H1 (cell line): Measurements from ENCODE around the gene CDR2L. TPM values are rescaled to one million over a fixed set of nuclear protein-coding genes. Genes with fewer than 3 reads are reported as not detected.
"Not testable (repeated sequence)": the region's sequence is repeated elsewhere in the genome, so short reads cannot be mapped to it uniquely, and the experiment has no call there.

Experiments
- CTCF ChIA-PET: fragments of 300-600 bp; sonication (Branson Sonifier 250); formaldehyde crosslinking; loops from one replicate; lab custom pipeline; 2021; ENCODE audit not compliant: partially characterized antibody; lab: Charles Lee
- POLR2A ChIA-PET: fragments of 300-600 bp; sonication (Branson Sonifier 250); formaldehyde crosslinking; loops from one replicate; lab custom pipeline; 2021; ENCODE audit warnings: inconsistent platforms; ENCODE audit not compliant: partially characterized antibody; lab: Charles Lee
- DNase-seq, 2 experiments: peaks; one replicate each; pipeline versions ENCODE4 v3.0.0 to v3.0.0-alpha.2; 2010 to 2022; ENCODE audit warnings: low spot score in 2 of 2, low read depth in 1 of 2, mixed read lengths in 1 of 2
- FAIRE-seq: peaks from 2 replicates; lab custom pipeline; 2011; peaks lifted over from hg19 to GRCh38; lab: Jason Lieb, UNC
- H2AFZ ChIP-seq: 2 replicates; pipeline ENCODE4 v1.8.1; 2012; ENCODE audit warnings: low read length, inconsistent platforms
- H2AK5ac ChIP-seq: 2 replicates; pipeline ENCODE4 v1.6.1; 2013; ENCODE audit warnings: low read depth, low read length
- H2BK120ac ChIP-seq: replicated peaks from 2 replicates; pipeline ENCODE3; 2013; ENCODE audit warnings: low read depth, low read length, inconsistent platforms
- H2BK12ac ChIP-seq: 2 replicates; pipeline ENCODE4 v1.6.1; 2013; ENCODE audit warnings: low read depth, low read length
- H2BK15ac ChIP-seq: 2 replicates; pipeline ENCODE4 v1.6.1; 2013; ENCODE audit warnings: low read length
- H2BK20ac ChIP-seq: 2 replicates; pipeline ENCODE4 v1.6.1; 2013; ENCODE audit warnings: low read length
- H2BK5ac ChIP-seq: 2 replicates; pipeline ENCODE4 v1.6.1; 2013; ENCODE audit warnings: low read depth, low read length
- H3K14ac ChIP-seq: 2 replicates; pipeline ENCODE4 v1.6.1; 2013; ENCODE audit warnings: inconsistent platforms; ENCODE audit not compliant: insufficient read length
- H3K18ac ChIP-seq: 2 replicates; pipeline ENCODE4 v1.6.1; 2013; ENCODE audit warnings: low read length; ENCODE audit errors: extremely low read depth
- H3K23ac ChIP-seq: 2 replicates; pipeline ENCODE4 v1.6.1; 2013; ENCODE audit warnings: inconsistent platforms; ENCODE audit not compliant: insufficient read length
- H3K23me2 ChIP-seq: 2 replicates; pipeline ENCODE4 v1.6.1; 2013; ENCODE audit warnings: low read depth, low read length
- H3K27ac ChIP-seq: 2 replicates; pipeline ENCODE4 v1.6.1; 2011; ENCODE audit warnings: low read depth, low read length, inconsistent platforms
- H3K27me3 ChIP-seq, 4 experiments: replicated peaks in 1 of 4; 1 replicate in 1 of 4; 2 replicates in 3 of 4; pipeline versions ENCODE4 v1.6.1 to v1.8.1; 2011 to 2013; ENCODE audit warnings: low read length in 3 of 4, mild to moderate bottlenecking in 3 of 4, inconsistent platforms in 2 of 4, mixed read lengths in 2 of 4, moderate library complexity in 1 of 4; ENCODE audit not compliant: control insufficient read depth in 3 of 4, insufficient read depth in 3 of 4; ENCODE audit errors: extremely low read depth in 1 of 4
- H3K36me3 ChIP-seq, 4 experiments: 2 replicates each; pipeline versions ENCODE4 v1.6.1 to v1.8.1; 2011 to 2013; ENCODE audit warnings: mild to moderate bottlenecking in 4 of 4, low read length in 3 of 4, moderate library complexity in 2 of 4, control low read depth in 1 of 4, inconsistent platforms in 1 of 4; ENCODE audit not compliant: insufficient read depth in 4 of 4, control insufficient read depth in 2 of 4
- H3K4ac ChIP-seq: replicated peaks from 2 replicates; pipeline ENCODE3; 2013; ENCODE audit warnings: low read length, low read depth, mixed read lengths, inconsistent platforms; ENCODE audit not compliant: insufficient read length
- H3K4me1 ChIP-seq, 4 experiments: replicated peaks in 1 of 4; 1 replicate in 1 of 4; 2 replicates in 3 of 4; pipeline versions ENCODE4 v1.6.1 to v1.8.1; 2011 to 2013; ENCODE audit warnings: low read length in 3 of 4, inconsistent platforms in 2 of 4, mixed read lengths in 1 of 4; ENCODE audit not compliant: insufficient read depth in 4 of 4, control insufficient read depth in 3 of 4
- H3K4me2 ChIP-seq, 2 experiments: 2 replicates each; pipeline versions ENCODE4 v1.6.1 to v1.8.1; 2011 to 2013; ENCODE audit warnings: low read depth in 2 of 2, low read length in 2 of 2, control low read depth in 1 of 2, inconsistent platforms in 1 of 2, mild to moderate bottlenecking in 1 of 2; ENCODE audit not compliant: insufficient read depth in 1 of 2
- H3K4me3 ChIP-seq, 4 experiments: fragments of 200-600, 300-600 bp in 1 of 4; sonication (generic), shearing (Covaris generic), sonication (Bioruptor Twin) in 1 of 4; 2 replicates each; pipeline versions ENCODE4 v1.5.1 to v1.8.1; 2011 to 2016; ENCODE audit warnings: low read length in 4 of 4, low read depth in 3 of 4, control low read depth in 2 of 4, inconsistent platforms in 2 of 4, mild to moderate bottlenecking in 2 of 4, mixed read lengths in 1 of 4, moderate library complexity in 1 of 4; ENCODE audit not compliant: insufficient read depth in 2 of 4; ENCODE audit errors: extremely low read depth in 1 of 4
- H3K56ac ChIP-seq: replicated peaks from 2 replicates; pipeline ENCODE3; 2013; ENCODE audit warnings: low read depth, mild to moderate bottlenecking, mixed read lengths, low read length, inconsistent platforms; ENCODE audit not compliant: insufficient read length
- H3K79me1 ChIP-seq: 2 replicates; pipeline ENCODE4 v1.6.1; 2013; ENCODE audit warnings: low read depth, low read length, control low read depth
- H3K79me2 ChIP-seq, 2 experiments: 2 replicates each; pipeline versions ENCODE4 v1.6.1 to v1.8.1; 2012 to 2013; ENCODE audit warnings: low read length in 2 of 2, mild to moderate bottlenecking in 2 of 2, inconsistent platforms in 1 of 2; ENCODE audit not compliant: insufficient read depth in 2 of 2, control insufficient read depth in 1 of 2
- H3K9ac ChIP-seq, 4 experiments: replicated peaks in 1 of 4; 1 replicate in 1 of 4; 2 replicates in 3 of 4; pipeline versions ENCODE4 v1.6.1 to v1.8.1; 2011 to 2013; ENCODE audit warnings: low read depth in 3 of 4, low read length in 3 of 4, control low read depth in 2 of 4, mild to moderate bottlenecking in 2 of 4, moderate library complexity in 2 of 4, inconsistent platforms in 1 of 4; ENCODE audit errors: extremely low read depth in 1 of 4
- H3K9me3 ChIP-seq, 2 experiments: 2 replicates each; pipeline versions ENCODE4 v1.6.1 to v1.8.1; 2012 to 2013; ENCODE audit warnings: mild to moderate bottlenecking in 2 of 2, moderate library complexity in 2 of 2, control low read depth in 1 of 2, inconsistent platforms in 1 of 2, low read depth in 1 of 2, low read length in 1 of 2, mixed read lengths in 1 of 2; ENCODE audit not compliant: insufficient read depth in 2 of 2
- H4K20me1 ChIP-seq, 2 experiments: replicated peaks in 1 of 2; 2 replicates each; pipeline versions ENCODE3 to v1.8.1; 2011 to 2013; ENCODE audit warnings: inconsistent platforms in 2 of 2, low read length in 2 of 2, mild to moderate bottlenecking in 1 of 2; ENCODE audit not compliant: insufficient read depth in 2 of 2, control insufficient read depth in 1 of 2
- H4K5ac ChIP-seq: 2 replicates; pipeline ENCODE4 v1.6.1; 2013; ENCODE audit warnings: low read length, low read depth, mixed read lengths, inconsistent platforms; ENCODE audit not compliant: insufficient read length
- H4K8ac ChIP-seq: 2 replicates; pipeline ENCODE4 v1.8.0; 2013; ENCODE audit warnings: mild to moderate bottlenecking, moderate library complexity, low read length, inconsistent platforms; ENCODE audit not compliant: insufficient read depth; ENCODE audit errors: extremely low read depth
- H4K91ac ChIP-seq: replicated peaks from 2 replicates; pipeline ENCODE3; 2013; ENCODE audit warnings: low read length, mixed read lengths, inconsistent platforms; ENCODE audit not compliant: insufficient read length
- KDM4A ChIP-seq: IDR thresholded peaks from one replicate; pipeline ENCODE4 v1.7.1; 2012; ENCODE audit warnings: low read depth, mild to moderate bottlenecking, moderate library complexity, low read length, inconsistent platforms; ENCODE audit not compliant: severe bottlenecking
- SAP30 ChIP-seq: fragments of 300-600 bp; sonication (generic); IDR thresholded peaks from 2 replicates; pipeline ENCODE4 v1.7.1; 2012; ENCODE audit warnings: low read length, moderate library complexity, mild to moderate bottlenecking, inconsistent platforms; ENCODE audit not compliant: insufficient read depth, insufficient replicate concordance
- SIN3A ChIP-seq, 2 experiments: IDR thresholded peaks in 1 of 2; conservative IDR thresholded peaks in 1 of 2; 2 replicates each; pipeline ENCODE4 v1.6.1; 2011 to 2012; ENCODE audit warnings: low read length in 2 of 2, improper control_type of control experiment in 1 of 2, low read depth in 1 of 2, mild to moderate bottlenecking in 1 of 2
- WGBS, 2 experiments: shearing (Covaris generic) in 1 of 2; methylation state at CpG; one replicate each; pipeline versions ENCODE4 v1.1.6 to v1.1.7; 2013 to 2015; ENCODE audit warnings: low lambda C conversion rate in 2 of 2, mixed read lengths in 2 of 2, inconsistent platforms in 1 of 2, low coverage in 1 of 2, missing lambda C conversion rate in 1 of 2; ENCODE audit not compliant: insufficient replicate concordance in 2 of 2, insufficient coverage in 1 of 2, insufficient read length in 1 of 2; ENCODE audit errors: extremely low coverage in 1 of 2, missing lambda C conversion rate in 1 of 2; 5-methylcytosine and 5-hydroxymethylcytosine counted together
- polyA plus RNA-seq, 7 experiments: library from polyadenylated mRNA; depleted of rRNA in 3 of 7; stranded (reverse) in 5 of 7; unstranded in 2 of 7; fragments of >200 nt in 5 of 7; fragments of 200-250 nt in 2 of 7; gene quantifications; 1 replicate in 5 of 7; 2 replicates in 1 of 7; 4 replicates in 1 of 7; pipeline versions ENCODE4 v1.2.1 to v1.2.3, GENCODE V29; 2011 to 2013; ENCODE audit warnings: missing spikeins in 2 of 7, mixed read lengths in 2 of 7
- total RNA-seq: library from RNA; stranded (reverse); fragmentation: NEBNext Ultra II Directional; extraction: Animal tissue kit (Norgen Biotek cat#: 25700); gene quantifications from 2 replicates; pipeline ENCODE4 v1.2.1, GENCODE V29; 2021

Gene CDR2L
- total and polyA plus RNA-seq, 2 of the 8 experiments (the other 6 are each of a cell fraction or from before 2014, with no cell fraction given) = 20.4 to 38.1 TPM

GRCh38 chr17:74982663-74983313, 4.6 kb upstream of the CDR2L start:
- peak overlapping the region; percentile 93 for H4K5ac ChIP-seq
- H3K4me2 ChIP-seq = peak overlapping the region; percentile 73 to 100
- TF ChIP-seq KDM4A = peak; percentile 1
- TF ChIP-seq SAP30 = peak; percentile 56
- TF ChIP-seq SIN3A (conservative IDR thresholded peaks at IDR 0.05 in 1 of 2, IDR thresholded peaks at IDR 0.05 in 1 of 2; ENCODE audit: low read depth in 1 of 2, low read length in 2 of 2) = 0 out of 4 replicates have a peak, but pooled peaks of 1 of the 2 experiments have one; percentile 5
- peak overlapping the region; percentile 95 for H4K8ac ChIP-seq
- H3K9me3 ChIP-seq, H3K27me3 ChIP-seq, DNase-seq, H3K36me3 ChIP-seq, H4K20me1 ChIP-seq, H2BK15ac ChIP-seq, FAIRE-seq, H2AK5ac ChIP-seq, H3K4me1 ChIP-seq, H3K79me2 ChIP-seq, H3K79me1 ChIP-seq, H3K23ac ChIP-seq: not testable (repeated sequence)
- H3K14ac ChIP-seq = peak overlapping the region; percentile 38
- 0 out of 2 replicates have a peak overlapping the region, but pooled peaks have one; percentile 32 for H2BK20ac ChIP-seq
- peak overlapping the region; percentile 87 for H3K18ac ChIP-seq
- peak overlapping the region; percentile 18; the same call in 1 of the 2 replicates for H2AFZ ChIP-seq
- ChIA-PET CTCF (interaction anchor here (0.6 to 2.3 kb wide), 11 partner anchors 10 to 430 kb away, joined by 3 to 19 read pairs (median 4); partner anchors contain the start of genes HID1 and MIF4GD), POLR2A (interaction anchor here (0.9 to 4.2 kb wide), 11 partner anchors 10 to 148 kb away, joined by 3 to 48 read pairs (median 4); partner anchors contain the start of genes HID1, MRPL58 and NT5C)
- 30% methylated on average over 14 of the region's 14 CpGs; no CpG with 5 or more reads in 1 of the 2 experiments for WGBS, 2 experiments
- peak overlapping the region; percentile 66 for H2BK120ac ChIP-seq
- peak overlapping the region; percentile 64 to 76 (median 70); a peak in 6 of 7 replicates for H3K9ac ChIP-seq
- peak overlapping the region; percentile 70 to 90 (median 76) for H3K4me3 ChIP-seq
- peak overlapping the region; percentile 91 for H3K56ac ChIP-seq
- H2BK5ac ChIP-seq = peak overlapping the region; percentile 84; the same call in 1 of the 2 replicates
- H3K27ac ChIP-seq = peak overlapping the region; percentile 50; the same call in 1 of the 2 replicates
- H3K23me2 ChIP-seq = peaks cover 12% of the 10 kb centered on the region; the same call in 1 of the 2 replicates
- peak overlapping the region; percentile 88; the same call in 1 of the 2 replicates for H2BK12ac ChIP-seq
- H3K4ac ChIP-seq = peak overlapping the region; percentile 88
- peak overlapping the region; percentile 64 for H4K91ac ChIP-seq
